Dedifferentiated amniotic fluid mesenchymal stem cell (primary cell): ENCODE data around the gene COPZ2.
A peak's percentile ranks its signal among the peaks of the same experiment; 100 is the strongest.

ENCODE experiments used
- DNase-seq: peaks from one replicate; pipeline ENCODE4 v3.0.0-alpha.2; 2016; ENCODE audit errors: extremely low spot score

Gene COPZ2

GRCh38 chr17:47983492-47984223 lies 53.9 kb downstream of the COPZ2 start:
- DNase-seq: no peak

GRCh38 chr17:47982645-47983390 lies 54.8 kb downstream of the COPZ2 start:
- DNase-seq: no peak

GRCh38 chr17:47982091-47982617 lies 55.4 kb downstream of the COPZ2 start:
- DNase-seq: no peak

GRCh38 chr17:47981462-47981861 lies 56.1 kb downstream of the COPZ2 start:
- DNase-seq: no peak

- no peak for DNase-seq
These were observed 57.1 kb downstream of the COPZ2 start for GRCh38 chr17:47980541-47980940.

- peak; percentile 57 for DNase-seq
These were observed 59.3 kb downstream of the COPZ2 start for GRCh38 chr17:47978324-47978723.
